ENCODE results near the gene PANK4. TPM values are rescaled to one million over a fixed set of nuclear protein-coding genes. Genes with fewer than 3 reads are reported as not detected.
"Not testable (repeated sequence)": the region's sequence is repeated elsewhere in the genome, so short reads cannot be mapped to it uniquely, and the experiment has no call there.

Gene PANK4
- total RNA-seq (10 to 100 TPM; 19.6 to 28.2 TPM), polyA plus RNA-seq (10 to 100 TPM in 1 of 2 donors, 1 to 10 TPM in 1; 5.5 to 22.2 TPM)
- long read RNA-seq, donor 1, transcript PANK4-201 (19 exons, 2,677 nt) = major isoform, 11 of 20 reads
- long read RNA-seq, donor 1, partial matches to known transcripts = 6 of 20 reads
- long read RNA-seq, donor 1, other reads (novel, unspliced or antisense) = 3 of 20 reads
- long read RNA-seq, donor 2, transcript PANK4-201 (19 exons, 2,677 nt) = major isoform, 15 of 26 reads
- long read RNA-seq, donor 2, partial matches to known transcripts = 6 of 26 reads
- long read RNA-seq, donor 2, other reads (novel, unspliced or antisense) = 5 of 26 reads

DNA sequence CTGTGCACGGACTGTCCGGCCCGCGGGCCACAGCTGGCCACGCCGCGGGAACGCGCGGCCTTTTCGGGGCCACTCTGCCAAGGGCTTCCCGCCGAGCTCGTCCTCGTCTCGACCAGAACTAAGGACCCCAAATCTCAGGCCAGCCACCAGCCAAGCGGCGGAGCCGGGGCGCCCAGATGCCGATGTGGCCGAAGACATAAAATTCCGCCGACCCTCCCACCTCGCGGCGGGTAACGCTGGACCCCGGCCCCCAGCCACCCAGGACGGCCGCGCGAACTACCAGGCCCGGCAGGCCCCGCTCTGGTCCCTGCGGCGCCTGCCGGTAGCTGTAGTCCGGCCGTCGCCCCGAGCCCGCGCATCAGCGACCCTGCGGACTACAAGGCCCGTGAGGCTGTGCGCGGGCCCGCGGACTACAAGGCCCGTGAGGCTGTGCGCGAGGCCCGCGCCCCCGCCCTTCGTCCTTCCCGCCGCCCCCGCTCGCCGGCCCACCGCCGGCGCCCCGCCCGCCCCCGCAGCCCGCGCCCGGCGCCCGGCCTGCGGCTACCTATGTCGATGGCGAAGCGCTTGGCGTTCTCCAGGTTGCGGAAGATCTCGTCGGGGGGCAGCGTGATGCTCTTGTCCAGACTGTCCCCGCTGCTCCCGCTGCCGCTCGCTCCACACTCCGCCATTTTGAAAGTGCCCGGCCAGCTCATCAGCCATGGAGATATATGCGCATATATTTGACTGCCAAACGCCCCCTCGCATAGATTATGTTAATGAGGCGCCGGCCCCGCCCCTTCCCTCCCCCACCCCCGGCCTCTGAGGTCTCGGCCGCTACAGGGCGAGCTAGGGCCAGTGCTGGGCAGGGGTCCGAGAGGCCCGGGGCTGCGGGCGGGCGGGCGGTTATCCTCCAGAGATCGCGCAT lies at the start of gene PANK4:
PANK4 (minus strand) TSS at position 677 of the 904 bp plus-strand sequence; CDS start at position 668, 9 bp downstream.
- Histone ChIP-seq H3K4me3 (ENCODE audit: low read length in 2 of 2) (peak within 1 kb of the TSS; percentile 43 to 81), H3K27ac (ENCODE audit: low read depth in 1 of 2, low read length in 2 of 2) (peak within 1 kb of the TSS in 1 of 2 donors; percentile 35), H3K36me3 (ENCODE audit: control insufficient read depth in 1 of 2, insufficient read depth in 2 of 2, low read length in 1 of 2) (peaks cover 0 to 2% of the 10 kb centered on the region in 2 donors), H3K9me3 (ENCODE audit: control insufficient read depth, low read length) (no peaks in the 10 kb centered on the region), H3K4me1 (ENCODE audit: control insufficient read depth in 1 of 2, insufficient read depth in 2 of 2, low read length in 2 of 2) (no peaks in the 10 kb centered on the region), H3K27me3 (ENCODE audit: control insufficient read depth in 1 of 2, insufficient read depth in 2 of 2, low read length in 1 of 2) (no peaks in the 10 kb centered on the region)
- intact Hi-C loops (cut with DNase I) = loop anchor here (5.0 to 10.0 kb wide), 3 partner anchors 59 to 334 kb away; partner anchors contain the start of genes FAAP20 (in 1 of the 2), PEX10 (in 1 of the 2) and PRXL2B (in 1 of the 2)
- peak; percentile 96 for DNase-seq
- WGBS, 2 donors = 1% methylated on average over 67 to 107 of the region's 107 CpGs
- ATAC-seq (ENCODE audit: low FRiP score) = peak; percentile 93

DNA sequence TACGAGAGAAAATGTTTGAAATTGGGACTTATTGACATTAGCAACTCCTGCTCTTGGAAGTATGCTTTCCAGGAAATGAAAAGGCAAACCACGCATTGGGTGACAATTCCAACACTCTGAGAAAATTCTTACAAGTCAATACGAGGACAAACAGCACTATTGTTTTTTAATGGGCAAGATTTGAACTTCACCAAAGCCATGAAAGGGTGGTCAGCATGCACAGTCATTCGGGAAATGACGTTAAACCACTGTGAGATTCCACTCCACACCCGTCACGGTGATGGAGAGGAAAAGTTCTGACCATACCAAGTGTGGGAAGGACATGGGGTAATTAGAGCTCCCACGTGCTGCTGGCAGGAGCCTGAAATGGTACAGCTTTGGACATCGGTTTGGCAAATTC lies 48.0 kb upstream of the PANK4 start:
- WGBS, 2 donors = 75 to 76% methylated on average over 9 of the region's 9 CpGs
- DNase-seq (no peak), ATAC-seq (ENCODE audit: low FRiP score) (no peak)
- intact Hi-C loops (cut with DNase I) = no loop called here
- H3K36me3 ChIP-seq (ENCODE audit: control insufficient read depth in 1 of 2, insufficient read depth in 2 of 2, low read length in 1 of 2) = no peaks in the 10 kb centered on the region
- H3K27ac ChIP-seq (ENCODE audit: low read depth in 1 of 2, low read length in 2 of 2) = no peak overlapping the region
- H3K9me3 ChIP-seq (ENCODE audit: control insufficient read depth, low read length) = peaks cover 3% of the 10 kb centered on the region
- no peak overlapping the region for H3K4me3 ChIP-seq (ENCODE audit: low read length in 2 of 2)
- no peaks in the 10 kb centered on the region for H3K4me1 ChIP-seq (ENCODE audit: control insufficient read depth in 1 of 2, insufficient read depth in 2 of 2, low read length in 2 of 2)
- H3K27me3 ChIP-seq (ENCODE audit: control insufficient read depth in 1 of 2, insufficient read depth in 2 of 2, low read length in 1 of 2) = no peaks in the 10 kb centered on the region

DNA sequence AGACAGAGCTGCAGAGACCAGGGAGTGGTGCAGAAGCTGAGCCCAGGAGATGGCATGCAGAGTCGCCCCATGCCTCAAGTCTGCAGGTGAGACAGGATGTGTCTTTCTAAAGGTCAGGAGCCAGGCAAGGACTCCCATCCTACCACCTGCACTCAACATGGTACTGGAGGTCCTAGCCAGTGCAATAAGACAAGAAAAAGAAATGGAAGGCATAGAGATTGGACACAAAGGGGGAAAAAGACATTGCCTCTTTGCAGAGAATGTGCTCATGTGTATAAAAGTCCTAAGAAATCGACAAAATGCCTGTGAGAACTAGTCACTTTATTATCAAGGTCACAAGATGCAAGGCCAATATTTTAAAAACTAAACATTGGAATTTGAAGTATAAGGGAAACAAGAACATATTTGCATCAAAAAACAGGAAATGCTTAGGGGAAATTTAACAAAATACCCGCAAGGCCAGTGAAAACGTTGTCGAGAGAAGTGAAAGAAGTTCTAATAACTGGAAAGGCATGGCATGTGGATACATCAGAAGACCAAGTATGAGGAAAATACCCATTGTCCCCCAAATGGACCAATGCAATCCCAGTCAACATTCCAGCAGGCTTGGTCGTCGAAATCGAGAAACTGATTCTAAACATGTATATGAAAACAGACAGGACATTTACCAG lies 47.0 kb upstream of the PANK4 start:
- ATAC-seq (ENCODE audit: low FRiP score) (no peak), DNase-seq (no peak)
- intact Hi-C loops (cut with DNase I) = no loop called here
- WGBS, 2 donors = 80 to 91% methylated on average over 8 of the region's 8 CpGs
- Histone ChIP-seq H3K36me3 (ENCODE audit: control insufficient read depth in 1 of 2, insufficient read depth in 2 of 2, low read length in 1 of 2) (no peaks in the 10 kb centered on the region), H3K27me3 (ENCODE audit: control insufficient read depth in 1 of 2, insufficient read depth in 2 of 2, low read length in 1 of 2) (no peaks in the 10 kb centered on the region), H3K4me3 (ENCODE audit: low read length in 2 of 2) (no peak overlapping the region), H3K9me3 (ENCODE audit: control insufficient read depth, low read length) (peaks cover 3% of the 10 kb centered on the region), H3K4me1 (ENCODE audit: control insufficient read depth in 1 of 2, insufficient read depth in 2 of 2, low read length in 2 of 2) (no peaks in the 10 kb centered on the region), H3K27ac (ENCODE audit: low read depth in 1 of 2, low read length in 2 of 2) (no peak overlapping the region)

DNA sequence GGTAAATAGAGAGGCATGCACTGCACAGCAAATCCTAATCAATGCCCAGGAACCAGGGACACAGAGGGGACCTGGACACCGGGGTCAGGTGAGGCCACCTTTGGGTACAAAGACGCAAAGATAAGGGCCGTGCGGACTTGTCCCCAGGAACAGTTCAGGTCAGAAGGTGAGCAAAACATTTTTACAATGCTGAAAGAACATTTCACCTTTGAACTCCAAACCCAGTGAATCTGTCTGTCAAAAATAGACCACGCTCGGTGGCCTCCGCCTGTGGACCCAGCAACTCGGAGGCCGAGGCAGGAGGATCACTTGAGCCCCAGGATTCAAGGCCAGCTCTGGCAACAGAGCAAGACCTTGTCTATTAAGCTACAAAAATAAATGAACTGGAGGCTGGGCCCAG lies 45.0 kb upstream of the PANK4 start:
- no peak overlapping the region for H3K27ac ChIP-seq (ENCODE audit: low read depth in 1 of 2, low read length in 2 of 2)
- H3K4me3 ChIP-seq (ENCODE audit: low read length in 2 of 2) = no peak overlapping the region
- intact Hi-C loops (cut with DNase I) = no loop called here
- ATAC-seq (ENCODE audit: low FRiP score) = no peak
- H3K36me3 ChIP-seq (ENCODE audit: control insufficient read depth in 1 of 2, insufficient read depth in 2 of 2, low read length in 1 of 2) = no peaks in the 10 kb centered on the region
- no peak for DNase-seq
- 88 to 93% methylated on average over 9 of the region's 9 CpGs for WGBS, 2 donors
- no peaks in the 10 kb centered on the region for H3K27me3 ChIP-seq (ENCODE audit: control insufficient read depth in 1 of 2, insufficient read depth in 2 of 2, low read length in 1 of 2)
- no peaks in the 10 kb centered on the region for H3K4me1 ChIP-seq (ENCODE audit: control insufficient read depth in 1 of 2, insufficient read depth in 2 of 2, low read length in 2 of 2)
- H3K9me3 ChIP-seq (ENCODE audit: control insufficient read depth, low read length) = peaks cover 3% of the 10 kb centered on the region

DNA sequence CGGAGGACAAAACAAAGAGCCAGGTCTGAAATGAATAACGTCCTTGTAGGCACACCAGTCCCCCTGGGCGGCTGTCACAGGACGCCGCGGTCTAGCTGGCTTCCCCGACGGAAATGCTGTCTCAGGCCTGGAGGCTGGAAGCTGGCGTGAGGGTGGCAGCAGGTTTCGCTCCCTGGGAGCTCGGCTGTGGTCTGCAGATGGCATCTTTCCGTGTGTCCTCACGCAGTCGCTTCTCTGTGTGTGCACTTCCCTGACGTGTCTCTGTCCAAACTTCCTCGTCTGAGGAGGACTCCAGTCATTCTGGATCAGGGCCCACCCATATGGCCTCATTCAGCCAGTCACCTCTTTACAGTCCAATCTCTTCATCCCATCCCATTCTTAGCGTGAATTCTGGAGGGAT lies 43.9 kb upstream of the PANK4 start:
- H3K4me3 ChIP-seq (ENCODE audit: low read length in 2 of 2) = no peak overlapping the region
- peaks cover 3% of the 10 kb centered on the region for H3K9me3 ChIP-seq (ENCODE audit: control insufficient read depth, low read length)
- no peaks in the 10 kb centered on the region for H3K36me3 ChIP-seq (ENCODE audit: control insufficient read depth in 1 of 2, insufficient read depth in 2 of 2, low read length in 1 of 2)
- no peaks in the 10 kb centered on the region for H3K4me1 ChIP-seq (ENCODE audit: control insufficient read depth in 1 of 2, insufficient read depth in 2 of 2, low read length in 2 of 2)
- intact Hi-C loops (cut with DNase I) = no loop called here
- no peaks in the 10 kb centered on the region for H3K27me3 ChIP-seq (ENCODE audit: control insufficient read depth in 1 of 2, insufficient read depth in 2 of 2, low read length in 1 of 2)
- ATAC-seq (ENCODE audit: low FRiP score) (no peak), DNase-seq (no peak)
- H3K27ac ChIP-seq (ENCODE audit: low read depth in 1 of 2, low read length in 2 of 2) = no peak overlapping the region
- WGBS, 2 donors = 87% methylated on average over 17 of the region's 17 CpGs

DNA sequence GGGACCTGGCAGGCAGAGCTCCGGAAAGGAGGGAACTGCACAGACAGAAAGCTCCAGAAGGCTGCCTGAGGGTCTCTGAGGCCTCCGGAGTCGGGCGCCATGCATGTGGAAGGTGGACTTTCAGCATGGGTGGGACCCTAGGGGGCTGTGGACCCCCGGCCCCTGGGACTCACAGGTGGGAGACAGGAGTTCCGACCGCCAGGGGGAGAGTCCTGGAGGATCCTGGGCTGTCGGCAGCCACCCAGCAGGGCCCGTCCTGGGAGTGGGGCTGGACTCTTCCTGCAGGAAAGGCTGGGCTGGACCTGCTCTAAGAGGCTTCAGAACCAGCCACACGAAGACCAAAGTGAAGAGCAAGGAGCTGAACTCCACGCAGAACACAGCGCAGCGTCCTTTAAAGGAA lies 43.3 kb upstream of the PANK4 start:
- intact Hi-C loops (cut with DNase I); H3K27me3 ChIP-seq (ENCODE audit: control insufficient read depth in 1 of 2, insufficient read depth in 2 of 2, low read length in 1 of 2); H3K4me3 ChIP-seq (ENCODE audit: low read length in 2 of 2); H3K36me3 ChIP-seq (ENCODE audit: control insufficient read depth in 1 of 2, insufficient read depth in 2 of 2, low read length in 1 of 2); H3K9me3 ChIP-seq (ENCODE audit: control insufficient read depth, low read length); ATAC-seq (ENCODE audit: low FRiP score); H3K27ac ChIP-seq (ENCODE audit: low read depth in 1 of 2, low read length in 2 of 2); DNase-seq; H3K4me1 ChIP-seq (ENCODE audit: control insufficient read depth in 1 of 2, insufficient read depth in 2 of 2, low read length in 2 of 2): not testable (repeated sequence)
- 81 to 86% methylated on average over 13 of the region's 13 CpGs for WGBS, 2 donors

DNA sequence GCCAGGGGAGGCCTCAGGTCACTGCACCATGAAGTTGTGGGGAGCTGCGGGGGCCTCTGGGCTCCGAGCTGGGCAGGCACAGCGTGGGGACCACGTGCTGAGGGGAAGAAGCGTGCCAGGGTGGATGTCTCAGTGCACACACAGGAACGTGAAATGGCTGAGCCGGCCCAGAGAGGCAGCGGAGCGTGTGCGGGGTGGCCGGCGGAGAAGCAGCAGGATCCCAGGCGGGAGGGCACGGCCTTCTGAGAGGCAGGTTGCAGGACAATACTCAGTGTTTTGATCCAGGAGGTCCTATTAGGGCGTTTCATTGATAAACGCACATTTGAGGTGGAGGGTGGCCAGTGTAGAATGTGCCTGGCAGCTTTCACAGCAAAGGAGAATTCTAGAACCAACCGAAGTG lies 42.7 kb upstream of the PANK4 start:
- no peak overlapping the region for H3K27ac ChIP-seq (ENCODE audit: low read depth in 1 of 2, low read length in 2 of 2)
- no peak for ATAC-seq (ENCODE audit: low FRiP score)
- 78% methylated on average over 14 to 17 of the region's 17 CpGs for WGBS, 2 donors
- intact Hi-C loops (cut with DNase I) = no loop called here
- no peaks in the 10 kb centered on the region for H3K36me3 ChIP-seq (ENCODE audit: control insufficient read depth in 1 of 2, insufficient read depth in 2 of 2, low read length in 1 of 2)
- H3K4me1 ChIP-seq (ENCODE audit: control insufficient read depth in 1 of 2, insufficient read depth in 2 of 2, low read length in 2 of 2) = no peaks in the 10 kb centered on the region
- no peak for DNase-seq
- no peaks in the 10 kb centered on the region for H3K27me3 ChIP-seq (ENCODE audit: control insufficient read depth in 1 of 2, insufficient read depth in 2 of 2, low read length in 1 of 2)
- peaks cover 3% of the 10 kb centered on the region for H3K9me3 ChIP-seq (ENCODE audit: control insufficient read depth, low read length)
- no peak overlapping the region for H3K4me3 ChIP-seq (ENCODE audit: low read length in 2 of 2)

DNA sequence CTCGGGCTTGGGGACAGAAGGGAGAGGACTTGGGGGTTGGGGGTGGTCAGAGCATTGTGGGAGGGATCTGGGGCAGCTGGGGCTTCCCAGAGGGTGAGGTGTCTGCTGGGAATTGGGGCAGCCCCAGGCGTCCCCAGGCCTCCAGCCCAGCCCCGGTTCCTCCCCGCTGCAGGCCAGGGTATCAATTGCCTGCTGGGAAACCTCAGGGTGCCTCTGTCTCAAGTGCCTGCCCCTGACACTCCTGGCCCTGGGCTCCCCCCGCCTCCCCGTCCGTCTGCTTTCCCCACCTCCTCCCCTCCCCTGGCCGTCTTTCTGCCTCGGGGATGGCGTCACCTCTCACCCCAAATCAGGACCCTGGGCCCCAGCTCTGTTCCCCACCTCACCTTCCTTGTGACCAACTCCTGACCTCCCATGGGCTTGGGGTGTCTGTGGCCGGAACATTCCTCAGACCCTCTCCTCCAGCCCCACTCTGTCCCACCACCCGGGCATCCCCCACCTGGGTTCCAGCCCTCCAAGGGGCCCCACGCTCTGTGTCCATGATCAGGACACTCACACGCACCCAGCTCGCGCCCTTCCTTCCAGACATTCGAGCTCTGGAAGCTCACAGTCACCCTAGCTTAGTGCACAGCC lies 41.9 kb upstream of the PANK4 start:
- H3K9me3 ChIP-seq (ENCODE audit: control insufficient read depth, low read length); H3K27me3 ChIP-seq (ENCODE audit: control insufficient read depth in 1 of 2, insufficient read depth in 2 of 2, low read length in 1 of 2); H3K4me1 ChIP-seq (ENCODE audit: control insufficient read depth in 1 of 2, insufficient read depth in 2 of 2, low read length in 2 of 2); H3K36me3 ChIP-seq (ENCODE audit: control insufficient read depth in 1 of 2, insufficient read depth in 2 of 2, low read length in 1 of 2); intact Hi-C loops (cut with DNase I); DNase-seq; H3K27ac ChIP-seq (ENCODE audit: low read depth in 1 of 2, low read length in 2 of 2); H3K4me3 ChIP-seq (ENCODE audit: low read length in 2 of 2): not testable (repeated sequence)
- 55 to 60% methylated on average over 5 to 14 of the region's 17 CpGs for WGBS, 2 donors
- ATAC-seq (ENCODE audit: low FRiP score) = peak; percentile 4
